ENCODE data around the gene SLC22A23.

The SLC22A23 gene

DNA sequence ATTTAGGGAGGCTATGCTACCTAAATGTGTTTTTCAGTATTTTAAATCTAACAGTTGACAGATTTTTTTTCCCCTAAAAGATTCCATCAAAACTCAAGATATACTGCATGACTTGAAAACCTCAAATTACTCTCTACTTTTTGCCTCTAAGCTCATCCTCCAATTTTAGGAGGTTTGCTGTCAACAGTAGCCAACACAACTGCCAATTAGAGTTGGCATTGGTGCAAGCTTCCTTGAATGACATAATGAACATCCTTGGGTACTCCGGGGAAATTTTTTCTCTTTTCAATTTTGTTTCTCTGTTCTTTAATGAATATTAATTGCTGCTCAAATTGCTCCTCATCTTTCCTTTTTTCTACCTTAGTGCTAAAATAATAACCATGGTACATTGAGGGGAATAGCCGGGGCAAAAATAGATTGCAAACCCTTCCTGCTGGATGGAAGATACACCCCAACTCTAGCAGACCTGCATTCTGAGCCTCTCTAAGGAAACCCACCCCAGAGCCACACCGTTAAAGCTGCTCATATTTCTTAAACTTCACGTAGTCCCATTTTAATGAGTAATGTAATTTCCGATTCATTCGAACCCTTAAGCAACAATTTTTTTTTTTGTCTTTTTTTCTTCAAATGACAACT is 34.3 kb downstream of the SLC22A23 start:
- DNase-seq (ENCODE audit: low read depth, low spot score): no peak

DNA sequence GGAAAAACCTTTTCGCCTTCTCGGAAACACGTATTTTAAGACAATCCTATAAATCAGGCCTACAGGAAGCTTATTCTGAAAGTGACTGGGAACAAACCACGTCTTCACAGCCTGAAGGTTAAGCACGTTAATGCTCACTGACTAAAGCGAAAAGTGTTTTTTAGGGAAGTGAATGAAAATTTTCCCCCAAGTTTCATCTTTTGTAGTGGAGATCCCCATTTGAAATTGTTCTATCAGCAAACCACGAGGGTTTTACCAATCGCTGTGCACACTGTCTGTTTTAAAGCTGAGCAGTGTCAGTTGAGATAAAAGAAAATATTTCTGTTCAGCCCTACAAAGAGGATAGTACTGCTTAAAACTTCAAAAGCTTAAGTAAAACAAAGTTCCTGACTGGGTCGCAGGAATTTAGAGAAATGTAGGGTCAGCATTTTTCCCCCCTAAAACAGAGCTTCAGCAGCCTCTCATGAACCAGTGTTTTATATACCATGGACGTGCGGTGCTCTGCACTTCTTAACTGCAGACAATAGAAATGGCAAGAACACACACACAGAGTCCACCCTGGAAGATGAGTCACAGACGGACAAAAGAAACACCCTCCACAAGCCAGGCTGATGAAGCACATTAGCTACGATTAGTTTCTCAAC is 34.9 kb downstream of the SLC22A23 start:
- no peak for DNase-seq (ENCODE audit: low read depth, low spot score)

DNA sequence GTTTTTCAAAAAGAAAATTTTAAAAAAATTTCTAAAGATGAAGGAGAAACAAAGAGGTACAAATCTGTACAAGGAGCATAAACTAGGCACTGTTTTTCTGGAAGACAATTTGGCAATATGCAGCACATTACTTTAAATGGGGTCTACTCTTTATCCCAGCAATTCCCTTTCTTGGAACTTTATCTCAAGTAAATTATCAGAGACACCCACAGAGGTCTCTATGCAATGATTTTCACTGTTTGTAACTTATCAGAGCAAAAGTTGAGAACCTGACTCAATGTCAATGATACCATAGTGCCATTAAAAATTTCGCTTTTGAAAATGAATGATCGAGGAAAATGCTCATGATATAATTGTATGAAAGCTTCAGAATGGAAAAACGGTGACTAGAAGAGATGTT is 35.7 kb downstream of the SLC22A23 start:
- DNase-seq (ENCODE audit: low read depth, low spot score): no peak

DNA sequence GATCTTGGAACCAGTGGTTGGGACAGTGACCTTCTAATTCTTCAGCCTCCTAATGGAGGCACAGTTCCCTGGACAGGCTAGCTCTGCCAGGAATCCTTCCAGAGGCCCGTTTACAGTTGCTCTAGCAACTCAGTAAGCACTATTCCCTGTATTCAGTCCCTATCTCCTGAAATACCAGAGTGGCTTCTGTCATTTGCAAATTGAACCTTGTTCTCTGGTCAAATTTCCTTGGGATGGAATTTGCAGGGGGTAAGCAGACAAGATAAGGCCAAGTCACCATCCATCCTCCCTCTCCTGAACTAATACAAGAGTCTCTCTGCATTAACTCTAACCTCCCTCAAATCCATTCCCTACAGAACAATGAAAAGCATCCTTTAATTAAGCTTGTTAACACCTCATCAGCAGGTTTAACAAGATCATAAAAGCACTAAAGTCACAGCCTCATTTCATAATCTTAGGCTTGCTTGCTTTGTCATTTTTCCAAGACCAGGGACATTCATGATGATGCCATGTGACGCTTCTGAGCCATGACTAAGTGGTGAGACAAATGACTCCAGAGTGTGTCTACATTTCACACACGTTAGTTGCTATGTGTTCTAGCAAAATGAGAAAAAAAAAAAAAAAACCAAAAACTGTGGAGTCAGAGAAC is 37.1 kb downstream of the SLC22A23 start:
- DNase-seq (ENCODE audit: low read depth, low spot score): no peak

DNA sequence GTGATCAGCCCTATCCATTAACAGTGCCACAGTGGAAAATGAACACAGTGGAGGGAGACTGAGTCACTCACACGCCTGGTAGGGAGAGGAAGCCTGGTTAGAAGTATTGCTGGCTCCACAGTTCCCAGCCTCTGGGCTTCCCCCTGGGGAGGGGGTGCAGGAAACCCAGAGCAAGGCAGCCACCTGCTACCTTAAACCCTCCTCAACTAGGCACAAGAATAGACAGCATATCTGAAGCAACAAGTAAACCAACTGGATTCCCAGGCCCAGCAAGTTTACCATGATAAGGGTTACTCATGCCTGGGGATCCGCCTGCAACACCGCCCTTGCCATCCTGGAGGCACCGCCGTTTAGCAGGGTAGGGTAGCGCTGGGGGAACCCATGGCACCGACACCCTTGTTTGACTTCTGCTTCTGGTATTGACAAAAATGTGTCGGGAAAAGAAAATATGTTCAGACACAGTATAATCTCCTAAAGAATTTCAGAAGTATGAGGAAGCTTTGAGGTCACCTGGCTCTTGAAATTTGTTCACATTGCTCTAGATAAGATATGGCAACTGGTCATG is 38.3 kb downstream of the SLC22A23 start:
- no peak for DNase-seq (ENCODE audit: low read depth, low spot score)

DNA sequence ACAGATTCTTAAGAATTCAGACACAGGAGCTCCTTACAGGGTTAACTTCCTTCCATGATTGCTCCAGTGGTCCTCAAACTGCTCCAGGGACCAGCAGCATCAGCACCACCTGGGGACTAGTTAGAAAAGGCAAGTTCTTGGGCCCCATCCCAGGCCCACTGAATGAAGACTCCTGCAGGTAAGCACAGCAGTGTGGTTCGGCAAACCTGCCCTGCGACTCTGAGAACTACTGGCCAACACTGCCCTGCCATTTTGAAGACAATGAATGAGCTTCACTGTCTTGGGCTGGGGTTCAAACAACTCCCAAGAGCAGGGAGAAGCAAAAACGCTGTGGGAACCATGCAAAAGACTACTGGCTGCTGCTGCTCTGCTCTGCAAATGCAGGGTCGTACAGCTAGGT is 39.4 kb downstream of the SLC22A23 start:
- no peak for DNase-seq (ENCODE audit: low read depth, low spot score)

DNA sequence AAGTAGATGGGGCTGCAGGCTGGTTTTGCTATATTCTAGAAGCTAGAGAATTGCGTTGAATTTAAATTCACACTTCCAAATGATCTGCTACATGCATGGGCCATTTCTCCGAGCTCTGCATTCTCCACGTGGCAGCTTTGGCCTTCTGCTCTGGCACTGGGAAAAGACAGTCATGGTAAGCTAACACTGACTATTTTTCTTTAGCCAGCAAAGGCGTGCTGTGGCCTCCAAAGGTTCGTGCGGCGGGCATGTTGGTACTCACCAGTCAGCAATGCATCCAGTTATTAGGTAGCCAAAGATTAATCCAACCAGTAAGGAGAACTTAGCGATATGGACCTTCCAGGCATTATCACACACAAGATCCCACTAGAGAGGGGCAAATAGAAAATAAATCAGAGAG is 41.4 kb downstream of the SLC22A23 start:
- DNase-seq (ENCODE audit: low read depth, low spot score): no peak

DNA sequence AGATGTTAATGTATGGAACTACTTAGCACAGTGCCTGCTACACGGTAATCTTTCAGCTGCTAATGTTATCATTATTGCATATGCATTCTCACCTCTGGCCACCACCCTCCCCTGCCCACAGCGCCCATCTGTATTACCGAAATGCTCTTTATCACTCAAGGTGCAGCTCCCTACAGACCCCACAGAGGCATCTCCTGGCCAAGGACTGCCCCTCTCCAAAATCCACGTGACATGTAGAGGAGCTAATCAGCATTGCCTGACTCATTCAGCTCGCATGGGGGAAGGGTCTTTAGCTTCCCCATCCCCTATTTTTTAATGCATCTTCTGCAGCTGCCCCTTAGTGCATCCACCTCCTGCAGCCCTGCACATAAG is 41.8 kb downstream of the SLC22A23 start:
- DNase-seq (ENCODE audit: low read depth, low spot score): no peak

DNA sequence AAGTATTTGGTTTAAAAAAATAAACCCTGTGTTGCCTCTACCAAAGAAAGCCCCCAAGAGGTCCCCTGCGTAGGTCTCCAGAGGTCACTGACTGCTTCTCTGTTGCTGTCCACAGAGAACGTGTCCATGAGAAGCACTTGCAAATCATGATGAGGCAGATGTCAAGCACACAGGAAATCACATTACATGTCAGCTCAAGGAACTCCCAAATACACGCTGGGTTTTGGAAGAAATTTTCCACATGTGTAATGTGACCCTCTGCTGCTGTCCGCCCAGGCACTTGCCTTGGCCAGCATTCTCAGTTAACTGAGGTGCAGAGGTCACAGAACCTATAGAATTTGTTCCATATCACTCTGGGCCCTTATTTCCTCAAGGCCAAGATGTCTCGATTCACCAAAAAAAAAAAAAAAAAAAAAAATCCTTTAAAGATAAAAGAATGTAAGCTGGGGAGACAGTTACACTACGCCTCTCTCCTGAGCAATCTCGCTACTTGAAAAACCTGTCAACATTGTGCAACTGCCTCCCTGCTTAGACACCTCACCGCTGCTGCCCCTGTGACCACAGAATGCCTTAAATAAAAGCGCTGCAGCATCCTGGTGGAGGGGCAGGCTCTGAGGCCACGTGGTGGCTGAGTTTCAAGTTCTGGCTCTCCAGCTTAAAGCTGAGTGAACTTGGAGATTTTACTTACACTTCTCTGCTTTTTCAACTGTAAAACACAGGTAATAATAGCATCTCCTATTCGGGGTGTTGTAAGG is 42.3 kb downstream of the SLC22A23 start:
- no peak for DNase-seq (ENCODE audit: low read depth, low spot score)

DNA sequence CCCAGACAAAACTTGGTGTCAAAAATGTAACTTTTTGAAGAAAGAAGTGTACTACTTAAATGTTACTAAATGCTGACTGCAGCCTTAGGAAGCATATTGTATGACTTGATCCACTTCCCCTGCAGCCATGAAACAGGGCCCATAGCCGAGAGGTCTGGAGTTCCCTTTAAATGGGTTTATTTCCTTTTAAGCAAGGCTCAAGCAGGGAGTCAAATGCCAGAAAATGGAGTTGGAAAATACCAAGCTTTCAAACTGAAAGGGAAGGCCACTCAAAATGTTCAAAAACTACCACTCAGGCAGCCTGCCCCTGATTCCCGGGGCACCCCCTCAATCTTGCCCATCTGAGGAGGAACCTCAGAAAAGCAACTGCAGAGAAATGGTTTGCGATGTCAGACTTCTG is 43.3 kb downstream of the SLC22A23 start:
- DNase-seq (ENCODE audit: low read depth, low spot score): no peak

DNA sequence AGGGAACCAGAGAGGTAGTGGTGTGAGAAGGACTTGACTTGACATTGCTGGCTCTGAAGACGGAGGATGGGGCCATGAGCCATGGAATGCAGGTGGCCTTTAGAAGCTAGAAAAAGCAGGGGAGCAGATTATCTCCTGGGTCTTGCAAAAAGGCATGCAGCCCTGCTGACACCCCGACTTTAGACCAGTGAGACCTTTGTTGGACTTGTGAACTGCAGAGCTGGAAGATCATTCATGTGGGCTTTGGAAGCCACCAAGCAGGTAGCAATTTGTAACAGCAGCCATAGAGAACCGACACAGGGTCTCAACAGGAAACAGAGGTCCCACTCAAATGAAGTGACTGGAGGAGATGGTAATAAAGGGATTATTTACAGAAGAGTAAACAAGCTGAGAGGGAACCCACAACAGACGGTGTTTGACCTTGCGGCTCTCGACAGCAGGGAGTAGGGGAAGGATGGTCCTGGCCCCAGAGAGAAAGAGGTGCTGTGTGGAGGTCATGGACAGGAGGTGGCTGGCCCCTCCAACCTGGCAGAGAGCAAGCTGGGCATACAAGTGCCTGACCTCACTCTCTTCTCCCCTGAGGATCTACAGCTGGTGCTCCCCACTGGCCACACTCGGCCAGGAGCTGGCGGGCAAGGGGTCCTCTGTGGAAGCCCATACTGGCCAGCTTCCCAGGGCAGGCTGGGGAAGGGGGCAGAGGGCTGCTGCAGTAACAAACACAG is 43.9 kb downstream of the SLC22A23 start:
- DNase-seq (ENCODE audit: low read depth, low spot score): no peak

DNA sequence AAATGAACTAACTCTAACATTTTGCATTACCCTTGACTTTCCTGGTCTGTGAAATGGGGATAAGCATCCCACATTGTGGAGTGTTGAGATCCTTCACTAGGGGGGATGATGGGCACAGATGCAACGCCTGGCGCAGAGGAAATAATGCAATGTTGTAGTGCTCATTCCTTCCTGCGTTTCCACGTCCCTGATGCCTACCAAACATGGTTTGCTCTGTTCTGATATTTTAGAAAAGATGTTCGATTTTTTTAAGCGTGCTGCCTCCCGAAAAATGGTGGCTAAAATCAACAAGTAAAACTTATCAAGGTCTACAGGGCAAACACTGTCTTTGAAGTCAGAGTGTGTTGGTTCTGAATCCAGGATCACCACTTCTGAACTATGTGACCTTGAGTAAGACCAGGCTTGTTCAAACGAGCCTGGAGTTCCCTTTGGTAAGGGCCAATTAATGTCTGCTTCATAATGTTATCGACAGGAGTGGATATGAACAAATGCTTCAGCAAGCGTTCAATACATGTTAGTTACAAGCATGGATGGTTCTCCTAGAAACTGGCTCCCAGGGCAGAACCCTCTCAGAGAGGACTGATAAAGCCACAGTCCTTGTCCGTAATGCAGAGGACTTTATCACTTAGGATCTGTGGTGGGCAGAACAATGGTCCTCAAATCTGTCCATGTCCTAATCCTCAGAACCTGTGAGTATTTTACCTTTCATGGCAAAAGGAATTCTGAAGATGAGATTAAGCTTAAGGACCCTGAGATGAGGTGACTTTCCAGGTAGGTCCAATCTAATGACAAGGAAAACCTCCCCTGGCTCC is 44.7 kb downstream of the SLC22A23 start:
- DNase-seq (ENCODE audit: low read depth, low spot score): no peak

DNA sequence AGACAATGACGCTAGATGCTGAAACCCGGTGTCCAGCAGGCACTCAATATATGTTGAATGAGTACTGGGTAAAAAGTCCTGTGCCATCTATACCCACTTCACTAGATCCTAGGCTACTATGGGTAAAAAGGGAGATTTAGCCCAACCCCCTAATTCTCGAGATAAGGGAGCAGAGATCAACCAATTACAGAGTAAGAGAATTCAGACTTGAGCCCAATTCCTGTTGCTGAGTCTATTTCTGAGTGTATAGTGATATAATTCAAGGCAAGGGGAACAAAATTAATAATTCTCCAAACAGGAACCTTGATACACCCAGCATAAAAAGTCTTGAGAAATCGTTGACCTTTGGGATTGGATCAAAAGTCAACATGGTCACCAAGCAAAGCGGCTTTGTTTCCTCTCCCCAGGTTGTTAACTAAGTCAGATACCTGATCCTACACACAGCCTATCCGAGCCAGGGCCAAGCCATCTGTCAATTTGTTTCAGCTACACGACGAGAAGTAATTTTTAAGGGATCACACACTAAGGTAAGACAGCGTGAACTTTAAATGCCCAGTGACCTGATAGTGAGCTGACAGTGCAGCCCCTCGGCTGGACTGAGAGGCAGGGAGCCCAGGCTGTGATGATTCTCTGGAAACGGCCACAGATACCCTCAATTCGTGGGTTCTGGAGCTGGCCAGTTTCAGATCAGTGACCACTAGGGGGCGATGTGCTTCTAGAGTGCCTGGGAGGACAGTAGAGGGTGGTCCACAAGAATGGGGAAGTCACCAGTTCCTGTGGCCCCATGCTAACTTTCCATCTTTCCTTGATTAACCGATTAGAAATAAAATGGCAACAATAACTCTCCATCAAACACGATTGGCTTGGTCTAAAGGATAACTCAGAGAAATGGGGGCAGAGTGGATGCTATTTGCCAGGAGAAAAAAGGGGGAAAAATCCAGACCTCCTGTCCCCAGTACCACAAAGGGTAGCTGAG is 46.2 kb downstream of the SLC22A23 start:
- DNase-seq (ENCODE audit: low read depth, low spot score): peak; percentile 23

DNA sequence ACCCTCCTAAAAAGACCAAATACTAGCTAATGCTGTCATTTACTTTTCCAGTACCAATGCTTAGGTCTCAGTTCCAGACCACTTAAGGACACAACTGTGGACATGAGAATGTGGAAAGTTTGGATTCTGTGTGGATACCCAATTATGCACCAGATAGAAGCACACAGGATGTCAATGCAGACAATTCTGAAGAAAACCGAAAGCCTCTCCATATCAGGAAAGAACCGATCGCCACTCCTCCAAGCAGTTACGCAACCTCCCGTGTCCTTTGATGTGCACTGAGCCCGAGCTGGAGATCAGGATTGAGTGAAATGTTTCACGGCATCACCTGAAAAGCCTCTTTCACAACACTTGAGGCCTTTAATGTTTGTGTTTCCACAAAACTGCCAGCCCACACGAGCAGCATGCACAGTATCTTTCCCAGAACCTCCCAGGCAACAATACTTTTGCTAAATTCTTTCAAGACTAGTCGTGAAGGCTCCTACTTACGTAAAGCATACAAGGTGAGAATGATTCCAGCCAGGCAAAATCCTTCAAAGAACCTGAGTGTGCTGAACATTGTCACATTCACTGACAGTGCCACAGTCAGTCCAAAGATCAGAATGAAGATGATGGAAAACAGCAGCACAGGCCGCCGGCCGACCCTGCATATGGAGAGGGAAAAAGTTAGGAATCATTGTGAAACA is 47.0 kb downstream of the SLC22A23 start:
- DNase-seq (ENCODE audit: low read depth, low spot score): no peak

DNA sequence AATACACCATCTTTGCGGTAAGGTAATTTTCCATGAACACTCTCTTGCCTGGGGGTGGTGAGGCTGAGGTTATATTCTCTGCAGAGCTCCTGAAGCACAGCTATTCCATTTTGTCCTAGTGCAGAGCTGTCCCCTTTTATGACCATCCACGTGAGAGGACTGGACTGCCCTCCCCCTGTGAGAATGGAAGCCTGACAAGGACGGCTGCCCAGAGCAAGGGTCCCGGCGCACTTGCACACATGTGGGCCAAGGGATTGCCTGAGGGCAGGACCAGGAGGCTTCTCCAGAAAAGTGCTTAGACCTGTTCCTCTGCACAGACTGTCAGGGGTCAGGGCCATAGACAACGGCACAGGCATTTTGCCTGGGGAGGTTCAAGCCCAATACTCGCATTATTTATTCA is 48.2 kb downstream of the SLC22A23 start:
- DNase-seq (ENCODE audit: low read depth, low spot score): no peak

DNA sequence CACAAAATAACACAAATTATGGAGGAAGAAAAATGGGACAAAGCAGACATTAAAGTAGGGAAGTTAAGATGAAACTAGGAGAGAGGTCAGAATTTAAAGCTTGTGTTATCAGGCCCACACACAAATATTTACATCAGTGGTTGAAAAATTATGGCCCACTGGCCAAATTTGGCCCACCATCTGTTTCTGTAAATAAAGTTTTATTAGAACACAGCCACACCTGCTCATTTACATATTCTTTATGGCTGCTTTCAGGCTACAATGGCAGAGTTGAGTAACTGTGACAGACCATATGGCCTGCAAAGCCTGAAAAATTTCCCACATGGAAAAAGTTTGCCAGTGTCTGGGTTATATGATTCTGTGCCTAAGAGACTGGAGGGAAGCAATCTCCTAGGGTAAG is 49.0 kb downstream of the SLC22A23 start:
- DNase-seq (ENCODE audit: low read depth, low spot score): no peak

DNA sequence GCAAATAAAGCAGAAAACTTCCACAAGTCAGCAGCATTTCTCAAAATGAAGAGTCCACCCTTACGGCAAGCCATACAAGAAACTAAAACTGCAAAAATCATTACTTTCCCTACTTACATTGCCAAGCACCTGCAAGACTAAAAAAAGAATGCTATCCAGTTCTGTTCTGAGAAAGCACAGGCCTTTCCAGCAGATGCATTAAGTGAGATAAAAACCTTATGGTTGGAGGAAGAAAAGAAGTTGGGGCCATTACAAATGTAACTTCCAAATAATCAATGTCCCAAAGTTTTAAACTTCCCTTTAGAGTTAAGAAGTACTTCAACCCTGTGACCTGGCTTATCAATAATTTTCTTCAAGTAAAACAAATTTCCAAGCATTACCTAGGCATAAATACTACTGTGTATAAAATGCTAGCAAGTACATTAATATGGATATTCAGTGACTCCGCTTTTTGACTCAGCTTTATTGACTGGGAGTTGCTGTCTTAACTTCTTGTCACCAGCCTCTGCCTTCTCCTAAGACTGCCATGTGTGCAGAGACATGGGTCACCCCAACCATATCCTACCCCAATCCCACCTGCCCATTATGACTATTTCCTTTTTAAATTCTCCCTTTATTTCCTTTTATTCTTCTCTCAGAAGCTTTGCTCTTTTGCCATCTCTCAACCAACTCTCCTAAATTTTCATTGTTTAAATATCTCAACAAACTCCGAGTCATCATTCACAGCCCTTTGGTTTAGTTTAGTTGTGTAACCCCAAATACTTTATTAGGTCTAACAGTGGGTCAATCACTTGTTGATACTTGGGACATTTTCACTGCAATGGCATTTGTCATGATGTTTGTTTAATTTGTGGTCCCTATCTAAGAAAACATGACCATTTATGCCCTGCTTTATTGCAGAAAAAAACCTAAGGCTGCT is 49.7 kb downstream of the SLC22A23 start:
- DNase-seq (ENCODE audit: low read depth, low spot score): no peak

DNA sequence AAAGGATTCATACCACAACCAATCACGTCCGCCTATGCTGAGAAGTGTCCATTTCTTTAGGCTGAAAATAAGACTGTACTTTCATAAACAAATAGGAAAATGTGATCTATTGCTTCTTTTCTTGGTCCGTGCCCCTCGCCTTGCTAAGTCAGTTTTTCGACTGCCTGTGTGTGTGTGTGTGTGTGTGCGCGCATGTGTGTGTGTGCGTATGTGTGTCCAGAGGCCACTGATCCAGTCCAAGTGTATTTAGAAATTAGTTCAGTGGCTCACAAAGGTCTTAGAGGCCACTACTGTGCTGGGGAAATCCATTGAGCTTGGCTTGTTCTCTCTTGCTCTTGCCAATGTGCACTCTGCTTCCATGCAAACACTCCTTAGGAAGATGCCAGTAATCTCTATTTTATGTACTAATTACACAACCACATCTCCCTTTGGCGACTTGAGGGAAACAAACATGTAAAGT is 50.5 kb downstream of the SLC22A23 start:
- no peak for DNase-seq (ENCODE audit: low read depth, low spot score)
